CD14-positive monocyte (primary cell): ENCODE measurements around the gene F7. TPM values are rescaled to one million over a fixed set of nuclear protein-coding genes. Genes with fewer than 3 reads are reported as not detected.
A peak's percentile ranks its signal among the peaks of the same experiment; 100 is the strongest.

Source experiments
- DNase-seq, 3 donors: peaks; one replicate each; pipeline ENCODE4 v3.0.0-alpha.2; 2011 to 2022
- H2AFZ ChIP-seq: 2 replicates; pipeline ENCODE4 v1.6.0; 2012; ENCODE audit warnings: mild to moderate bottlenecking, low read depth, low read length, inconsistent platforms; ENCODE audit not compliant: insufficient read depth, poor library complexity, severe bottlenecking
- H3K27ac ChIP-seq, 2 donors: 1 replicate in 1 of 2; 2 replicates in 1 of 2; pipeline ENCODE4 v1.5.1; 2012 to 2013; ENCODE audit warnings: low read length in 2 of 2, control low read depth in 1 of 2, inconsistent platforms in 1 of 2, low read depth in 1 of 2, mild to moderate bottlenecking in 1 of 2
- H3K27me3 ChIP-seq, 2 donors: one replicate each; pipeline versions ENCODE4 v1.6.0 to v1.6.1; 2011 to 2013; ENCODE audit warnings: low read length in 2 of 2; ENCODE audit not compliant: control insufficient read depth in 2 of 2, insufficient read depth in 2 of 2
- H3K36me3 ChIP-seq, 2 donors: replicated peaks in 1 of 2; 1 replicate in 1 of 2; 2 replicates in 1 of 2; pipeline versions ENCODE4 v1.5.1 to v1.6.1; 2012 to 2013; ENCODE audit warnings: low read length in 2 of 2, control low read depth in 1 of 2, inconsistent platforms in 1 of 2, mild to moderate bottlenecking in 1 of 2; ENCODE audit not compliant: insufficient read depth in 2 of 2, control insufficient read depth in 1 of 2
- H3K4me1 ChIP-seq, 2 donors: 1 replicate in 1 of 2; 2 replicates in 1 of 2; pipeline versions ENCODE4 v1.5.1 to v1.6.1; 2012 to 2013; ENCODE audit warnings: low read length in 2 of 2, control low read depth in 1 of 2, inconsistent platforms in 1 of 2, mild to moderate bottlenecking in 1 of 2, moderate library complexity in 1 of 2; ENCODE audit not compliant: insufficient read depth in 2 of 2, control insufficient read depth in 1 of 2
- H3K4me2 ChIP-seq: replicated peaks from 2 replicates; pipeline ENCODE3; 2012; ENCODE audit warnings: low read length, moderate library complexity, mild to moderate bottlenecking; ENCODE audit not compliant: poor library complexity, severe bottlenecking; ENCODE audit errors: extremely low read depth
- H3K4me3 ChIP-seq, 3 experiments: fragments of 200-600 bp in 1 of 3; sonication (generic) in 1 of 3; replicated peaks in 1 of 3; 1 replicate in 2 of 3; 2 replicates in 1 of 3; pipeline ENCODE4 v1.5.1; 2011 to 2013; ENCODE audit warnings: low read length in 3 of 3, mild to moderate bottlenecking in 3 of 3, control low read depth in 2 of 3, low read depth in 2 of 3, inconsistent platforms in 1 of 3, moderate library complexity in 1 of 3
- H3K79me2 ChIP-seq: 2 replicates; pipeline ENCODE4 v1.6.0; 2012; ENCODE audit warnings: mild to moderate bottlenecking, control low read depth, inconsistent platforms, low read length, moderate library complexity; ENCODE audit not compliant: insufficient read depth
- H3K9ac ChIP-seq: 2 replicates; pipeline ENCODE4 v1.6.0; 2017; ENCODE audit warnings: low read length, mild to moderate bottlenecking; ENCODE audit not compliant: insufficient read depth, poor library complexity, severe bottlenecking
- H3K9me3 ChIP-seq, 2 donors: replicated peaks in 1 of 2; 1 replicate in 1 of 2; 2 replicates in 1 of 2; pipeline versions ENCODE4 v1.5.1 to v1.6.1; 2012 to 2013; ENCODE audit warnings: low read length in 2 of 2, control low read depth in 1 of 2; ENCODE audit not compliant: control insufficient read depth in 1 of 2, insufficient read depth in 1 of 2
- H4K20me1 ChIP-seq: 2 replicates; pipeline ENCODE4 v1.6.0; 2012; ENCODE audit warnings: mild to moderate bottlenecking, low read length, control low read depth, moderate library complexity; ENCODE audit not compliant: insufficient read depth
- H3K27ac Mint-ChIP-seq, 7 donors: one replicate each; pipeline ENCODE4 v1.8.0; 2020; ENCODE audit warnings: mild to moderate bottlenecking in 7 of 7, mixed read lengths in 7 of 7, moderate library complexity in 6 of 7, inconsistent platforms in 2 of 7
- H3K27me3 Mint-ChIP-seq, 3 donors: one replicate each; pipeline ENCODE4 v1.8.0; 2021 to 2022; ENCODE audit warnings: low read depth in 3 of 3, mild to moderate bottlenecking in 3 of 3, mixed read lengths in 3 of 3, moderate library complexity in 3 of 3, inconsistent platforms in 1 of 3
- H3K36me3 Mint-ChIP-seq, 2 donors: one replicate each; pipeline ENCODE4 v1.8.0; 2020; ENCODE audit warnings: mixed read lengths in 2 of 2, inconsistent platforms in 1 of 2, mild to moderate bottlenecking in 1 of 2
- H3K4me1 Mint-ChIP-seq: one replicate; pipeline ENCODE4 v1.8.0; 2020; ENCODE audit warnings: mild to moderate bottlenecking, mixed read lengths
- H3K4me3 Mint-ChIP-seq, 2 donors: one replicate each; pipeline ENCODE4 v1.8.0; 2020; ENCODE audit warnings: mild to moderate bottlenecking in 2 of 2, mixed read lengths in 2 of 2, moderate library complexity in 1 of 2
- H3K9me3 Mint-ChIP-seq, 7 donors: one replicate each; pipeline ENCODE4 v1.8.0; 2020 to 2022; ENCODE audit warnings: mixed read lengths in 7 of 7, mild to moderate bottlenecking in 6 of 7, moderate library complexity in 6 of 7, inconsistent platforms in 2 of 7
- WGBS: methylation state at CpG from one replicate; pipeline ENCODE4 v1.1.5; 2013; ENCODE audit warnings: missing lambda C conversion rate; ENCODE audit not compliant: insufficient coverage; 5-methylcytosine and 5-hydroxymethylcytosine counted together
- intact Hi-C, 2 donors: fragments of 100-400 bp; cut with micrococcal nuclease; formaldehyde crosslinking; loops; one replicate each; pipeline versions ENCODE4 v1.15.0 to v1.15.1; 2023
- polyA plus RNA-seq, 3 donors: library from polyadenylated mRNA; depleted of rRNA in 1 of 3; unstranded in 2 of 3; stranded (reverse) in 1 of 3; fragments of 300-500 nt in 2 of 3; fragments of >200 nt in 1 of 3; fragmentation: Illumina TruSeq in 2 of 3; gene quantifications; 1 replicate in 2 of 3; 2 replicates in 1 of 3; pipeline ENCODE4 v1.2.3, GENCODE V29; 2012 to 2021
- TF ChIP-seq, protein P1 (sequence below): fragments of 200-600 bp; IDR thresholded peaks from one replicate; pipeline ENCODE4 v1.8.0; 2022; ENCODE audit warnings: antibody characterized with exemption, mild to moderate bottlenecking

Gene F7
- polyA plus RNA-seq, 3 donors, result not detected

GRCh38 chr13:113137691-113138298 lies 32.2 kb downstream of the F7 start:
- Mint-ChIP-seq H3K4me3 (no peak overlapping the region), H3K4me1 (peaks cover 2% of the 10 kb centered on the region), H3K36me3 (no peaks in the 10 kb centered on the region), H3K9me3 (peaks cover 0 to 6% (median 4%) of the 10 kb centered on the region in 7 donors), H3K27me3 (peaks cover 5 to 22% (median 13%) of the 10 kb centered on the region in 3 donors), H3K27ac (no peak overlapping the region)
- no peak for DNase-seq
- Histone ChIP-seq H3K27ac (no peak overlapping the region), H3K4me2 (no peak overlapping the region), H3K4me1 (no peaks in the 10 kb centered on the region), H3K9ac (no peak overlapping the region), H4K20me1 (no peaks in the 10 kb centered on the region), H2AFZ (no peak overlapping the region), H3K4me3 (no peak overlapping the region), H3K9me3 (no peaks in the 10 kb centered on the region), H3K79me2 (no peaks in the 10 kb centered on the region), H3K27me3 (peaks cover 0 to 13% of the 10 kb centered on the region in 2 donors), H3K36me3 (no peaks in the 10 kb centered on the region)
- intact Hi-C loops, result no loop called here
- WGBS, result 95% methylated on average over 9 of the region's 11 CpGs
- TF ChIP-seq, protein P1, sequence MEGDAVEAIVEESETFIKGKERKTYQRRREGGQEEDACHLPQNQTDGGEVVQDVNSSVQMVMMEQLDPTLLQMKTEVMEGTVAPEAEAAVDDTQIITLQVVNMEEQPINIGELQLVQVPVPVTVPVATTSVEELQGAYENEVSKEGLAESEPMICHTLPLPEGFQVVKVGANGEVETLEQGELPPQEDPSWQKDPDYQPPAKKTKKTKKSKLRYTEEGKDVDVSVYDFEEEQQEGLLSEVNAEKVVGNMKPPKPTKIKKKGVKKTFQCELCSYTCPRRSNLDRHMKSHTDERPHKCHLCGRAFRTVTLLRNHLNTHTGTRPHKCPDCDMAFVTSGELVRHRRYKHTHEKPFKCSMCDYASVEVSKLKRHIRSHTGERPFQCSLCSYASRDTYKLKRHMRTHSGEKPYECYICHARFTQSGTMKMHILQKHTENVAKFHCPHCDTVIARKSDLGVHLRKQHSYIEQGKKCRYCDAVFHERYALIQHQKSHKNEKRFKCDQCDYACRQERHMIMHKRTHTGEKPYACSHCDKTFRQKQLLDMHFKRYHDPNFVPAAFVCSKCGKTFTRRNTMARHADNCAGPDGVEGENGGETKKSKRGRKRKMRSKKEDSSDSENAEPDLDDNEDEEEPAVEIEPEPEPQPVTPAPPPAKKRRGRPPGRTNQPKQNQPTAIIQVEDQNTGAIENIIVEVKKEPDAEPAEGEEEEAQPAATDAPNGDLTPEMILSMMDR, result no peak

- TF ChIP-seq, protein P1, result no peak
- intact Hi-C loops, result no loop called here
- no peaks in the 10 kb centered on the region for H4K20me1 ChIP-seq
- no peaks in the 10 kb centered on the region for H3K79me2 ChIP-seq
- H3K9ac ChIP-seq, result no peak overlapping the region
- H3K9me3 Mint-ChIP-seq, result peaks cover 0 to 6% (median 4%) of the 10 kb centered on the region in 7 donors
- H3K4me3 ChIP-seq, result no peak overlapping the region
- H3K36me3 ChIP-seq, result no peaks in the 10 kb centered on the region
- peaks cover 2% of the 10 kb centered on the region for H3K4me1 Mint-ChIP-seq
- peak in 1 of 3 donors; percentile 32 for DNase-seq
- peak overlapping the region in 1 of 7 donors; percentile 13 for H3K27ac Mint-ChIP-seq
- H2AFZ ChIP-seq, result no peak overlapping the region
- H3K9me3 ChIP-seq, result no peaks in the 10 kb centered on the region
- no peak overlapping the region for H3K4me2 ChIP-seq
- no peak overlapping the region for H3K27ac ChIP-seq
- H3K36me3 Mint-ChIP-seq, result no peaks in the 10 kb centered on the region
- H3K4me3 Mint-ChIP-seq, result no peak overlapping the region
- WGBS, result 77% methylated on average over 11 of the region's 16 CpGs
- no peaks in the 10 kb centered on the region for H3K4me1 ChIP-seq
- peaks cover 0 to 5% of the 10 kb centered on the region in 2 donors for H3K27me3 ChIP-seq
- peaks cover 3 to 12% (median 5%) of the 10 kb centered on the region in 3 donors for H3K27me3 Mint-ChIP-seq
These were observed 33.4 kb downstream of the F7 start for GRCh38 chr13:113138792-113139551.
